Measurements from ENCODE around the gene CDH23. TPM values are rescaled to one million over a fixed set of nuclear protein-coding genes. Genes with fewer than 3 reads are reported as not detected.

CDH23 gene
- total and polyA plus RNA-seq, 2 donors (not counting 1 experiment from before 2014, with no cell fraction given): 0.37 to 0.89 TPM

DNA sequence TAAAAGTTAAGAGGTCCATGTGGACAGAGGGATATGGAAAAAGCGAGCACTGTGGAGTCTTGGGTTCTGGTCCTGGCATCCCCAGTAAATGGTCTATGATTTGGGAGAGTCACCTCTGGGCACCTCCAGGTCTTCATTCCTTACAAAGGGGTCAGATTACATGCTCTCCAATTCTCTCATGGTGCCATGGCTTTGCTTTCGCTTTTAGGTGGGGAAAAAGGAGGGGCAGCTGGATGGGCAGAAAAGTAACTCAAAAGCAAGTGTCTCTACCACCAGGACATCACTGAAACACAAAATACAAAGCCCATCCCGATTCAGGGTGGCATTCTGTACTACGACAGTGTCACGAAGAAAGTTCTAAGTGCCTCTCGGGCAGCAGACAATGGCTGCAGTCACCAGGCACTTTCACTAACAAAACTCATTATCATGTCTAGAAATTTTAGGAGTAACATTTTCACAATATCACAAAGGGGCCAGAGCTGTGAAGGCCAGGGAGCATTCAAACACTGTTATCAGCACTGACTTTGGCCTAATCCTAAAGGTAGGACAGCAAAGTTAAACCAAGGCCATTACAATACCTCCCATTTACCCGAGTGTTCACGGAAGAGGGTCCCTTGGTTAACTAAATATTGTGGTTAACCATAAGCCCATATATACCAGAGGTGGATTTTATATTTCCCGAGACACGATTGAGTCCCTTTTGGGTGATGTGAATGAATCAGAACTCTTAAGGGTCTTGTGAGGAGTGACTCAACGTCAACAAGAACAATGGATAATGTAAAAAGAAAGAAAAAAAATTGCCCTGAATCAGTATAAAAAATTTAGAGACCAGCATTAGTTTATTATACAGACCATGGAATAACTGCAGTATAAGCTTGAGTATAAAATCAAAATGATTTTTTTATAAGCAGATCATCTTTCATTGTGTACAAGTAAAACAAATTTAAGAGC lies 451.9 kb downstream of the CDH23 start:
- Mint-ChIP-seq H3K27ac (peak overlapping the region; percentile 21), H3K9me3 (ENCODE audit: insufficient read depth) (peaks cover 2% of the 10 kb centered on the region), H3K4me1 (peaks cover 77% of the 10 kb centered on the region), H3K27me3 (no peaks in the 10 kb centered on the region), H3K4me3 (peak overlapping the region; percentile 20)
- Histone ChIP-seq H2AFZ (ENCODE audit: insufficient read depth, low read depth, low read length, poor library complexity, severe bottlenecking) (no peak overlapping the region), H3K36me3 (replicated peaks in 1 of 2; ENCODE audit: control extremely low read depth in 1 of 2, control insufficient read depth in 1 of 2, extremely low read depth in 1 of 2, insufficient read depth in 2 of 2, low read length in 1 of 2) (peaks cover 4 to 6% of the 10 kb centered on the region in 2 experiments), H3K27me3 (replicated peaks in 1 of 4; ENCODE audit: control extremely low read depth in 1 of 4, control insufficient read depth in 3 of 4, insufficient read depth in 4 of 4, low read length in 3 of 4) (no peaks in the 10 kb centered on the region), H3K27ac (ENCODE audit: low read length in 2 of 2) (no peak overlapping the region), H3K9ac (ENCODE audit: low read length) (no peak overlapping the region), H3K79me2 (ENCODE audit: control insufficient read depth, insufficient read depth, low read length) (peaks cover 74% of the 10 kb centered on the region), H3K4me2 (replicated peaks; ENCODE audit: low read depth, low read length, poor library complexity, severe bottlenecking) (no peak overlapping the region), H4K20me1 (ENCODE audit: control insufficient read depth, insufficient read depth, low read length, poor library complexity, severe bottlenecking) (peaks cover 51% of the 10 kb centered on the region), H3K4me3 (ENCODE audit: control extremely low read depth in 1 of 5, extremely low read depth in 1 of 5, insufficient read depth in 1 of 5, low read depth in 2 of 5, low read length in 4 of 5) (no peak overlapping the region), H3K9me3 (ENCODE audit: control extremely low read depth in 1 of 3, control insufficient read depth in 2 of 3, insufficient read depth in 1 of 3, low read length in 2 of 3) (peaks cover 0 to 3% (median 0%) of the 10 kb centered on the region in 3 donors), H3K4me1 (ENCODE audit: control insufficient read depth in 2 of 2, insufficient read depth in 2 of 2, low read length in 2 of 2) (peaks cover 37 to 58% of the 10 kb centered on the region in 2 donors)
- intact Hi-C loops (cut with micrococcal nuclease): no loop called here
- no peak for TF ChIP-seq EZH2 (IDR thresholded peaks at IDR 0.05; ENCODE audit: borderline replicate concordance, insufficient read depth, low read depth, low read length, poor library complexity, severe bottlenecking)
- TF ChIP-seq, protein P1, sequence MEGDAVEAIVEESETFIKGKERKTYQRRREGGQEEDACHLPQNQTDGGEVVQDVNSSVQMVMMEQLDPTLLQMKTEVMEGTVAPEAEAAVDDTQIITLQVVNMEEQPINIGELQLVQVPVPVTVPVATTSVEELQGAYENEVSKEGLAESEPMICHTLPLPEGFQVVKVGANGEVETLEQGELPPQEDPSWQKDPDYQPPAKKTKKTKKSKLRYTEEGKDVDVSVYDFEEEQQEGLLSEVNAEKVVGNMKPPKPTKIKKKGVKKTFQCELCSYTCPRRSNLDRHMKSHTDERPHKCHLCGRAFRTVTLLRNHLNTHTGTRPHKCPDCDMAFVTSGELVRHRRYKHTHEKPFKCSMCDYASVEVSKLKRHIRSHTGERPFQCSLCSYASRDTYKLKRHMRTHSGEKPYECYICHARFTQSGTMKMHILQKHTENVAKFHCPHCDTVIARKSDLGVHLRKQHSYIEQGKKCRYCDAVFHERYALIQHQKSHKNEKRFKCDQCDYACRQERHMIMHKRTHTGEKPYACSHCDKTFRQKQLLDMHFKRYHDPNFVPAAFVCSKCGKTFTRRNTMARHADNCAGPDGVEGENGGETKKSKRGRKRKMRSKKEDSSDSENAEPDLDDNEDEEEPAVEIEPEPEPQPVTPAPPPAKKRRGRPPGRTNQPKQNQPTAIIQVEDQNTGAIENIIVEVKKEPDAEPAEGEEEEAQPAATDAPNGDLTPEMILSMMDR (IDR thresholded peaks at IDR 0.05): no peak
- ATAC-seq (ENCODE audit: low read depth) (no peak), DNase-seq (no peak)
- ChIA-PET CTCF (interaction anchor here (1.0 to 4.5 kb wide), 6 partner anchors 9 to 48 kb away, joined by 3 to 32 read pairs (median 4); no protein-coding TSS in a partner anchor), POLR2A (interaction anchor here (0.5 to 1.6 kb wide), 3 partner anchors 25 to 495 kb away, joined by 3 to 5 read pairs (median 4); no protein-coding TSS in a partner anchor)
- 93% methylated on average over 2 of the region's 11 CpGs for WGBS (ENCODE audit: insufficient coverage)
